Upper lobe of left lung (tissue), 6 donors: ENCODE results near the gene ERN1. TPM values are rescaled to one million over a fixed set of nuclear protein-coding genes. Genes with fewer than 3 reads are reported as not detected.

Source experiments
- ATAC-seq, 2 donors: fragments of 200-7000 bp; cut with Tn5 transposase; one replicate each; pipeline ENCODE4 v1.9.1; 2022; ENCODE audit warnings: mild to moderate bottlenecking in 2 of 2, moderate library complexity in 2 of 2; ENCODE audit not compliant: low FRiP score in 2 of 2
- DNase-seq, 2 donors: peaks; one replicate each; pipeline ENCODE4 v3.0.0-alpha.2; 2019 to 2020
- H3K27ac ChIP-seq, 4 donors: fragments of 200-600 bp; sonication (generic); one replicate each; pipeline ENCODE4 v1.5.1; 2016 to 2019
- H3K27me3 ChIP-seq, 4 donors: fragments of 200-600 bp; sonication (generic); one replicate each; pipeline ENCODE4 v1.5.1; 2017 to 2019
- H3K36me3 ChIP-seq, 4 donors: fragments of 200-600 bp; sonication (generic); one replicate each; pipeline ENCODE4 v1.5.1; 2016 to 2019
- H3K4me1 ChIP-seq, 4 donors: fragments of 200-600 bp; sonication (generic); one replicate each; pipeline ENCODE4 v1.5.1; 2018 to 2019
- H3K4me3 ChIP-seq, 4 donors: fragments of 200-600 bp; sonication (generic); one replicate each; pipeline ENCODE4 v1.5.1; 2017 to 2019; ENCODE audit warnings: mild to moderate bottlenecking in 2 of 4, moderate library complexity in 1 of 4
- H3K9me3 ChIP-seq, 4 donors: fragments of 200-600 bp; sonication (generic); one replicate each; pipeline ENCODE4 v1.5.1; 2018 to 2019
- EP300 ChIP-seq, 4 donors: sonication (generic); formaldehyde crosslinking; IDR thresholded peaks; one replicate each; pipeline ENCODE4 v1.5.1; 2017; ENCODE audit warnings: antibody characterized with exemption in 4 of 4, control low read depth in 2 of 4
- POLR2A ChIP-seq, 4 donors: fragments of 450-650 bp; IDR thresholded peaks; one replicate each; pipeline ENCODE4 v1.5.1; 2016 to 2017; ENCODE audit warnings: antibody characterized with exemption in 4 of 4, mild to moderate bottlenecking in 2 of 4
- POLR2AphosphoS5 ChIP-seq, 2 donors: sonication (generic); formaldehyde crosslinking; IDR thresholded peaks; one replicate each; pipeline ENCODE4 v1.5.1; 2017; ENCODE audit warnings: antibody characterized with exemption in 2 of 2
- WGBS, 2 donors: methylation state at CpG; one replicate each; pipeline ENCODE4 v1.1.5; 2017 to 2018; 5-methylcytosine and 5-hydroxymethylcytosine counted together
- total RNA-seq, 6 donors: library from RNA; depleted of rRNA in 4 of 6; stranded (reverse); fragments of >200 nt in 4 of 6; gene quantifications; one replicate each; pipeline versions ENCODE4 v1.1.0 to v1.2.1, GENCODE V29; 2016 to 2021
- TF ChIP-seq, protein P1 (sequence below), 6 experiments: fragments of 450-650 bp in 4 of 6; fragments of 200-600 bp in 2 of 6; sonication (generic) in 2 of 6; IDR thresholded peaks; one replicate each; pipeline ENCODE4 v1.5.1; 2016 to 2019; ENCODE audit warnings: antibody characterized with exemption in 6 of 6
- donor health status: DM: no; HTN: no; CAD: no; lungs with moderate emphysema.
- donor health status: DM: no; HTN: yes; CAD: no; lungs with severe emphysema.

The ERN1 gene
- total RNA-seq, 6 donors from 2014 or later = 32.8 to 65.0 (median 41.9) TPM

DNA sequence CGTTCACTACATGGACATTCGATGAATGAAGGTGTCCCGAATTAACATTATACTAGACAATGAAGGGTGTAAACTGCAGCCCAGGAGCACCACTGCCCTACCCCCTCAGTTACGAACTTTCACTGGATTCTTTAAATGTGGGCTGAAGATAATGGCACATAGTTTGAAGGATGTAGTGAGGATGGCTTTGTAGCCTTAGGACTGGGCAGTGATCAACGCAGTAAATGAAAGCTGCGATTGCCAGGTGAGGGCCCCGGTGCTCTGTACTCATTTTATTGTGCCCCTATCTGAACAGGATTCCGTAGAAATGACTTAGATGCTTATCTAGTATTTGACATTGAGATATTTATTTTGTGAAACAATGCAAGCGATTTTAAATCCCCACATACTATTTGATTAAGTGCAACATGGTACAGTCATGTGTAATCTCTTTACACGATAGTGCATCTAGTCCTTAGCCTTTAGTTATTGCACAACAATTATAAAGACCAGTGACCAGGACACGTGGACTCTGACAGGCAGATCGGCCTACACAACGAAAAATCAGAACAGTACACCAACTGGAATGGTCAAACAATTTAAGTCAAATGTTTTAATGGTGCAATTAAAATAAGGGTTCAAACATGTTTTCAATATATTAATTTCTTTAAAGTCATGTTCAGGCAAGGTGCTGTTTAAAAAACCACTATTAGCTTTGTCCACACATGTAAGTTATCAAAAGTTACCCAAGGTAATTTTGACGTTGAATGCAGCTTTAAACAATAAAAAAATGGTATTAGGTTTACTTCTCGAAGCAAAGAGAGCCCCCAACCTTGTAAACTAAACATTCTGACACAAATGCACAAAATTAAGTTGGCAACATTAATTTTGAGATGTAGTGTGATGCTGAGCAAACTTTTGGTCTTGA lies 17.4 kb upstream of the ERN1 start:
- peak overlapping the region; percentile 91 to 99 (median 93) for H3K27ac ChIP-seq
- 20 to 30% methylated on average over 15 of the region's 15 CpGs for WGBS, 2 donors
- H3K36me3 ChIP-seq = peaks cover 0 to 24% (median 2%) of the 10 kb centered on the region in 4 donors
- no peak for DNase-seq
- H3K27me3 ChIP-seq = no peaks in the 10 kb centered on the region
- H3K4me1 ChIP-seq = peaks cover 30 to 44% (median 36%) of the 10 kb centered on the region in 4 donors
- TF ChIP-seq POLR2A (IDR thresholded peaks at IDR 0.05) (no peak), EP300 (IDR thresholded peaks at IDR 0.05) (no peak), POLR2AphosphoS5 (IDR thresholded peaks at IDR 0.05) (no peak)
- TF ChIP-seq, protein P1, sequence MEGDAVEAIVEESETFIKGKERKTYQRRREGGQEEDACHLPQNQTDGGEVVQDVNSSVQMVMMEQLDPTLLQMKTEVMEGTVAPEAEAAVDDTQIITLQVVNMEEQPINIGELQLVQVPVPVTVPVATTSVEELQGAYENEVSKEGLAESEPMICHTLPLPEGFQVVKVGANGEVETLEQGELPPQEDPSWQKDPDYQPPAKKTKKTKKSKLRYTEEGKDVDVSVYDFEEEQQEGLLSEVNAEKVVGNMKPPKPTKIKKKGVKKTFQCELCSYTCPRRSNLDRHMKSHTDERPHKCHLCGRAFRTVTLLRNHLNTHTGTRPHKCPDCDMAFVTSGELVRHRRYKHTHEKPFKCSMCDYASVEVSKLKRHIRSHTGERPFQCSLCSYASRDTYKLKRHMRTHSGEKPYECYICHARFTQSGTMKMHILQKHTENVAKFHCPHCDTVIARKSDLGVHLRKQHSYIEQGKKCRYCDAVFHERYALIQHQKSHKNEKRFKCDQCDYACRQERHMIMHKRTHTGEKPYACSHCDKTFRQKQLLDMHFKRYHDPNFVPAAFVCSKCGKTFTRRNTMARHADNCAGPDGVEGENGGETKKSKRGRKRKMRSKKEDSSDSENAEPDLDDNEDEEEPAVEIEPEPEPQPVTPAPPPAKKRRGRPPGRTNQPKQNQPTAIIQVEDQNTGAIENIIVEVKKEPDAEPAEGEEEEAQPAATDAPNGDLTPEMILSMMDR (IDR thresholded peaks at IDR 0.05) = no peak
- peak overlapping the region in 3 of 4 donors; percentile 55 to 92 (median 78) for H3K4me3 ChIP-seq
- ATAC-seq = no peak
- no peaks in the 10 kb centered on the region for H3K9me3 ChIP-seq

DNA sequence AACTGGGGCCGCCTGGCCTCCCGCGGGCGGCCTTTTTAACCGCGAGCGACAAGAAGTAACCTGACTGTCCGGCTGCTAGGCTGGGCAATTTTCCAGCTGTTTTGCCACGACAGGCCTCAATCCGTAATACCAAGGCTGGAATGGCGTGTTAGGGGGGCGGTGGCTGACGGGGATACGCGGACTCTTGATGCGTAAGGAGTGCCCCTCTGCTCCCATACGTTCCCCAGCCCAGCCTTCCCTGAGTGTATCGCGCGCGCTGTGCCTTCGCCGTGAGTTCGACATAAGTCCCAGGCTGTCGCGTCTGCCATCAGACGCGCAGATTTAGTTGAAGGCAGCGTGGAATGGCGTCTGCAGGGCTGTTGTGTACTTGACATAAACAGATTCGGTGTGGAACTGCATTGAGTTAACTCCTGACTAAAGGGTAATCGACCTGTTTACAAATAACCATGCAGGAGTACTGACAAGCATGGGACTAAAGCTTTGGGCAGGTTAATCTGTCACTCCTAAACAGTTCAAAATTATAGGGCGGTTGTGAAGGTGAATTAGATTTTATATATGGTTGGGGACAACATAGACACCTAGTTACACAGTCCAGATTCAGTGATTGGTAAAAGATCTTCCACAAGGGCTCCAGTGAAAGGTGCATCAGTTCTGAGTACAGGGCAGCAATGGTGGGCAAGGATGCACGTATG lies 16.6 kb upstream of the ERN1 start:
- no peaks in the 10 kb centered on the region for H3K27me3 ChIP-seq
- TF ChIP-seq POLR2AphosphoS5 (IDR thresholded peaks at IDR 0.05) (no peak), EP300 (IDR thresholded peaks at IDR 0.05) (no peak), POLR2A (IDR thresholded peaks at IDR 0.05) (no peak)
- TF ChIP-seq, protein P1 (IDR thresholded peaks at IDR 0.05) = no peak
- 5 to 33% methylated on average over 2 to 15 of the region's 34 CpGs for WGBS, 2 donors
- H3K27ac ChIP-seq = peak overlapping the region; percentile 91 to 99 (median 93)
- H3K36me3 ChIP-seq = peaks cover 0 to 22% (median 2%) of the 10 kb centered on the region in 4 donors
- DNase-seq (peak in 1 of 2 donors; percentile 63), ATAC-seq (peak; percentile 72 to 74)
- H3K4me1 ChIP-seq = peaks cover 25 to 38% (median 32%) of the 10 kb centered on the region in 4 donors
- H3K4me3 ChIP-seq = peak overlapping the region; percentile 55 to 92 (median 75)
- H3K9me3 ChIP-seq = no peaks in the 10 kb centered on the region

DNA sequence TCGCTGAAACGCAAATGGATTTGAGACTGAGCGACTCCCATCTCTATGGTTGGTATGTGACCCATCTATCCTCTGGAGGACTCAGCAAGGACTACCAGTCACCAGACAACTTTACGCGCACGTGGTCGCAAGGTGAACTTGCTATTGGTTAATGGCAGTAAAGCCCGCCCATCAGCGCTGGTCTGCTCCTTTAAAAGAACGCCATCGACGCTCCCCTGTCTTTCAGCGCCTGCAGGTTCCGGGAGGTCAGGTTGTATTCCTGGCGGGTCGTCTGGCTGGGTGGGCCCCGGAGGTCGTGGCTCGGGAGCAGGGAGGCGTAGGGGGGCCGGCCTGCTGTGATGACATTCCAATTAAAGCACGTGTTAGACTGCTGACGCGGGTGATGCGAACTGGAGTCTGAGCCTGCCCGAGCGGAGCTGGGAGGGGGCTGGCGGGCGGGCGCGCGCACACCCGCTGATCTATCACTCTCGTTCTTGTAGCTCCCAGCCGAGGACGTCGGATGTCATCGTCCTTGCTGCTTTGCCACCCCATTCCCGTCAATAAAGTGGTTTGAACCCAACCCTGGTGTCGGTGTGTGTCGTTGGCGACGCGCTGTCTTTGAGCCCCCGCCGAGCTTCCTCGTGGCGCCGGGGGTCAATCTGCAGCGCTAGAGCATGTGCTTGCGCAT lies 15.9 kb upstream of the ERN1 start:
- peak overlapping the region; percentile 55 to 92 (median 75) for H3K4me3 ChIP-seq
- TF ChIP-seq POLR2A (IDR thresholded peaks at IDR 0.05) = peak; percentile 83 to 100 (median 97)
- TF ChIP-seq, protein P1 (IDR thresholded peaks at IDR 0.05) = peak in 2 of 6 experiments; percentile 17 to 29
- peak; percentile 99 to 100 for TF ChIP-seq POLR2AphosphoS5 (IDR thresholded peaks at IDR 0.05)
- TF ChIP-seq EP300 (IDR thresholded peaks at IDR 0.05) = peak in 1 of 4 donors; percentile 67
- DNase-seq (peak; percentile 93 to 98), ATAC-seq (peak; percentile 99)
- WGBS, 2 donors = 0 to 1% methylated on average over 5 to 50 of the region's 51 CpGs
- H3K36me3 ChIP-seq = peaks cover 0 to 20% (median 2%) of the 10 kb centered on the region in 4 donors
- no peaks in the 10 kb centered on the region for H3K9me3 ChIP-seq
- no peaks in the 10 kb centered on the region for H3K27me3 ChIP-seq
- H3K4me1 ChIP-seq = peaks cover 25 to 34% (median 29%) of the 10 kb centered on the region in 4 donors
- peak overlapping the region; percentile 91 to 99 (median 93) for H3K27ac ChIP-seq

DNA sequence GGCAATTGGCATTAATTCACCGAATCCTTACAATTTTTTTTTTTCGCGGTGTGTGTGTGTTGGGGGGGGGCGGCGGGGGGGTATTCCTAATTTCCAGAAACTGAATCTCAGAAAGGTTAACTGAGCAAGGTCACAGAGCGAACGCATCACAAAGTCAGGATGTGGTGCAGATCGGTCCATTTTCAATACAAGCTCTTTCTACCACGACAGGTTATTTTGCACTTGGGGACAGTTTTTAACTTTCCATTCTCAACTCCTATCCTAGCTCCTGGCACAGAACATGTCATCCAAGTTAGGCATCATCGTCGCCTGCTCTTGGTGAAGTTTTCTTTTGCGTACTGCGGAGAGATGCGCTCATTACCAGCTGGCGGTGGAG lies 15.4 kb upstream of the ERN1 start:
- peaks cover 0 to 16% (median 1%) of the 10 kb centered on the region in 4 donors for H3K36me3 ChIP-seq
- H3K27ac ChIP-seq = peak overlapping the region; percentile 91 to 99 (median 93)
- TF ChIP-seq, protein P1 (IDR thresholded peaks at IDR 0.05) = peak in 1 of 6 experiments; percentile 15
- no peak for TF ChIP-seq POLR2AphosphoS5 (IDR thresholded peaks at IDR 0.05)
- H3K27me3 ChIP-seq = no peaks in the 10 kb centered on the region
- DNase-seq (no peak), ATAC-seq (peak in 1 of 2 donors; percentile 0)
- H3K9me3 ChIP-seq = no peaks in the 10 kb centered on the region
- 0 to 1% methylated on average over 15 of the region's 15 CpGs for WGBS, 2 donors
- peak overlapping the region; percentile 31 to 92 (median 66) for H3K4me3 ChIP-seq
- H3K4me1 ChIP-seq = peaks cover 25 to 31% (median 25%) of the 10 kb centered on the region in 4 donors
